ENCODE measurements around the gene PTHLH.

The PTHLH gene

GRCh38 chr12:27972721-27973120 lies at the start of gene PTHLH:
Gene PTHLH, minus strand, starts transcription at chr12:27972733. Its CDS starts 3,239 bp downstream, at chr12:27969494.
- DNase-seq: no peak

- DNase-seq: no peak
These were observed 49.2 kb upstream of the PTHLH start for GRCh38 chr12:28021704-28022103.

GRCh38 chr12:28017873-28018255 lies 45.3 kb upstream of the PTHLH start:
- no peak for DNase-seq

GRCh38 chr12:28017126-28017872 lies 44.8 kb upstream of the PTHLH start:
- DNase-seq: no peak

GRCh38 chr12:28015165-28015564 lies 42.6 kb upstream of the PTHLH start:
- no peak for DNase-seq

GRCh38 chr12:28014196-28014595 lies 41.7 kb upstream of the PTHLH start:
- no peak for DNase-seq

- no peak for DNase-seq
These were observed 39.9 kb upstream of the PTHLH start for GRCh38 chr12:28012333-28012918.

- no peak for DNase-seq
These were observed 37.5 kb upstream of the PTHLH start for GRCh38 chr12:28010036-28010435.

- no peak for DNase-seq
These were observed 27.4 kb upstream of the PTHLH start for GRCh38 chr12:27999970-28000369.

GRCh38 chr12:27999521-27999920 lies 27.0 kb upstream of the PTHLH start:
- DNase-seq: no peak

GRCh38 chr12:27998658-27999057 lies 26.1 kb upstream of the PTHLH start:
- peak; percentile 18 to 59 for DNase-seq

GRCh38 chr12:27998170-27998569 lies 25.6 kb upstream of the PTHLH start:
- DNase-seq: no peak

GRCh38 chr12:27996761-27997160 lies 24.2 kb upstream of the PTHLH start:
- DNase-seq: peak; percentile 16 to 18

- no peak for DNase-seq
These were observed 22.9 kb upstream of the PTHLH start for GRCh38 chr12:27995406-27995805.

- DNase-seq: no peak
These were observed 16.2 kb upstream of the PTHLH start for GRCh38 chr12:27988594-27989233.

GRCh38 chr12:27987331-27987730 lies 14.8 kb upstream of the PTHLH start:
- no peak for DNase-seq

GRCh38 chr12:27984275-27984674 lies 11.7 kb upstream of the PTHLH start:
- DNase-seq: no peak

GRCh38 chr12:27982951-27983350 lies 10.4 kb upstream of the PTHLH start:
- no peak for DNase-seq

GRCh38 chr12:27982385-27982784 lies 9.9 kb upstream of the PTHLH start:
- no peak for DNase-seq

GRCh38 chr12:27981874-27982273 lies 9.3 kb upstream of the PTHLH start:
- DNase-seq: no peak

- no peak for DNase-seq
These were observed 6.6 kb upstream of the PTHLH start for GRCh38 chr12:27979145-27979544.

- DNase-seq: no peak
These were observed 2.9 kb upstream of the PTHLH start for GRCh38 chr12:27975222-27976136.

- no peak for DNase-seq
These were observed 2.2 kb upstream of the PTHLH start for GRCh38 chr12:27974735-27975221.
